ENCODE results near the gene FAM9C.
"Not testable (repeated sequence)": the region's sequence is repeated elsewhere in the genome, so short reads cannot be mapped to it uniquely, and the experiment has no call there.

FAM9C gene

DNA sequence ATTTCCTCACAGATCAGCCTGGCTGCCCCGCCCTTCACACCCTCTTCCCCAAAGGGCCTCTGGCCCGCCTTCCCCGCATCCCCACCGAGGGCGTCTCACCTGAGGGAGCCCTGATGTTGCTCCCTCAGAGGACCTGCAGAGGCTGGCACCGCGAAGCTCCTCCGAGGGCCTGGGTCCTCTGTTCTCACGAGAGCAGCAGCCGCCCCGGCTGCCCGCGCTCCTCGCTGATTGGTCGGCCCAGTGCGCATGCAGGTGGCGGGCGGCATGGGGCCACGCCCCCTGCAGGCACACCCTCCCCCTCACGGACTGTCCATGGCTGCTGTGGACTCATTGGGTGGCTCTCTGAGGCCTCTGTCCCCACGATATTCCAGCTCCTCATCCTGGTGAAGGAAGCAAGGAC, at the start of gene FAM9C:
Gene FAM9C (minus strand): TSS at position 180 of the 400 bp plus-strand sequence. CDS start 831 bp downstream, outside the sequence.
- no peak for DNase-seq

DNA sequence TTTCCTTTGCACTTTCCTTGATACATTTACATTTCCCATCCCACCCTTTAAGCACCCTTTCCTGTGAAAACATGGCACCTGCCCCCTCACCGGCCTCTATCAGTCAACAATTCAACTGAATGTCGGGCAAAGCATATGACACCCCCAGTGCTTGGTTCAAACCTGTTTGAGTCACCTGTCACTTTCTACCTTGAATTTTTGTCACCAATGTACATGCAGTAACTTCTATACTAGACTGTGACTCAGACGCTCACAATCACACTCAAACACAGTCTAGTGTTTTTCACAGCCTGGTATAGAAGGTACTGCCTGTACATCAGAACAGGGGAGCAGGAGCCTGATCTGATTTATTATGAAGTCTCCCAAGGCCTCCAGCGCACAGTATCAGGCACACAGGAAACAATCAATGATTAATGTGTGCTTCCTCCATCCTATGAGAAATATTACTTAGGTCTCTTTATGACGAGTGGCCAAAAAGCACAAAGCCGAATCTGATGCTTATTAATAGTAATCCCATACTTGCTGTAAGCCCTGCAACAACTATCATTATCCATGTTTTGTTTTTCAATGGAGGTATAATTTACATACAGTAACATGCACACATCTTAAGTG, 49.2 kb upstream of the FAM9C start:
- DNase-seq = no peak

DNA sequence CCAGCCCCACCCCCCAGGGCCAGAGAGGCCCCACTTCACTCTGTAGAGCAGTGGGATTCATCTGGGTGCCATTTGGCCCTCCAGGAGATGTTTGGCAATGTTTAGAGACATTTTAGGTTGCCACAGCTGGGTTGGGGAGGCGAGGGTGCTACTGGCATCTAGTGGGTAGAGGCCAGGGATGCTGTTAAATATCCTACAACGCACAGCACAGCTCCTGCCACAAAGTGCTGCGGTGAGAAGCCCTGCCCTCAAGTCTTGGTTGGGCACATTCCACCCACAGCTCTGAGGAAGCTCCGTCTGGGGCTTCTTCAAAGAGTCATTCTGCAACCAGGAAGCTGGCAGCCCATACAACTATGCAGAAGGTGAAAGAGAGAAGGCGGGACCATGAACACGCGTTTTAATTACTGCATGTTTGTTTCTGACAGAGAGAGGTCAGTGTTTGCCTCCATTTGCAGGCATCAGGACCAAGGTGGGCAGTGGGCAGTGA, 48.1 kb upstream of the FAM9C start:
- DNase-seq = peak; percentile 68 to 78

DNA sequence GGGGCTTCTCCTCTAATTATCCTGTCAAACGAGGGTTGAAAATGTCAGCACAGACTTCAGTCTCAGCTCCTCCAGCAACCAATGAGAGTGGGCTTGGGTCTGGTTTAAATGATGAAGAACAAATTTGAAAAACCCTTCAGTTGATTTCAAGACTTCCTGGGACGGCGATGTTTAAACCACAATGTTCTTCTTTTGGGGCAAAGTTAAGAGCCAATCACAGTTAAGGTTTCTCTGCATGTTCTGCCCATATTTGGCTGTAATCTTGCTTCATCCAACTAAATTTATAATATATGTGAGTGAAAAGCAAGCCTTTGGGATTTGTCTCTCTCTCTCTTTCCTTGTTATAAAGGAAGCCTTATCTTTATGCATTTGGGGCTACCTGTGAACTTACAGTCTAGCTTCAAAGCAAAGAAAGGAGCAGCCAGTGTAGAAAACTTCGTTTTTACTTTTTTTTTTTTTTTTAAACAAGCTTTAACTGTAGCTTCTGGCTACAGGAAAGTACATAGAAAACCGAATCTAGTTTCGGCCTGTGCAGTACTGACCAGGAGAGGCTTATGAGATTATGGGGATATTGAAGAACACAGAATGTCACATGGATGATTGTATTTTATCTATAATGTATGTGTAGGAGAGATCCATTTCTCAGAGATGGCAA, 46.8 kb upstream of the FAM9C start:
- no peak for DNase-seq

DNA sequence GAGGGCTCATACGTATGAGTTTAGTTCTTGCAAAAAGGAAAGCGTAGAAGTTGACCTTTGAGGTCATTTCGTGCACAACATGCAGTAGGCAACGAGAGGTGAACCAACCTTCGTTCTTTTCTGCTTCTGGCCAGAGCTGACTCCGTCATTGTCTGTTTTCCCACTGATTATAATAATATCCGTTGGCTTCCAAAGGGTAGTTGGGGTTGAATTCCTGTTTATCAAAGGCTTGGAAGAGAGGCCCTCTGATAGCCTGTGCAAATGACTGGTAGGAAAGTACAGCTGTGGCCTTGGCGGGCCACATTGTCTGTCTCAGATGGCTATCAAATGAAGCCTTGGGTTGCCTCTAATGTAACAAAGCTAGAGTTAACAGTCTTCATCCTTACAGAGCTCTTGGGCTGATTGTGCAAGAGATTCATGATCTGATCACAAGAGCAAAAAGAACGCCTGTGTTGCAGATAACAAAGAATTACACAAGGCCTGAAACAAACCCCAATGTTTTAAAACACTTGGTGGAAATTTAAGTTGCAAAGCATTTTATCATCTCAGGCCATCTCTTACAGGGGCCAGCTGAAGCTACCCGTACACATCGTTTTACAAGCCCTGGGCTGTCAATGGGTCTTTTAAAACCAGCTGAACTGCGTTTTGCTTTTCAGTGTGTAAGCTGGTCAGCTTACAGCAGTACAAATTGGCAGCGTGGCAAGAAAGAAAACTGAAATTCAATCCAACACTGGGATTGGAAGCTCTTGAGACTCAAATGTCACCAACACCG, 46.1 kb upstream of the FAM9C start:
- DNase-seq = no peak

DNA sequence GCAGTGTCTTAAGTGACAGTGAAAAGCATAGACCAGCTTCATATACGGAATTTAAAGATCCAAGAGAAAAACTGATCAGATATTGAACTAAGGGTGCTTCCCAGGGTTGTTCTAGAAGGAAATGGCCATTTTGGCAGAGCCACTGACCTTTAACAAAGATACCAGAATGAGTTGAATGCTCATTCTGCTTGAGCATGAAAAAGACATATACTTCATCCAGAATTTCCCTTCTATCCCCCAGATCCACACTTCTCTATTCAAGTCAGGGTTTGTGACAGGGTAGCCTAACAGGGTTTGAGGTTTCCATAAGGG, 45.6 kb upstream of the FAM9C start:
- DNase-seq = no peak

DNA sequence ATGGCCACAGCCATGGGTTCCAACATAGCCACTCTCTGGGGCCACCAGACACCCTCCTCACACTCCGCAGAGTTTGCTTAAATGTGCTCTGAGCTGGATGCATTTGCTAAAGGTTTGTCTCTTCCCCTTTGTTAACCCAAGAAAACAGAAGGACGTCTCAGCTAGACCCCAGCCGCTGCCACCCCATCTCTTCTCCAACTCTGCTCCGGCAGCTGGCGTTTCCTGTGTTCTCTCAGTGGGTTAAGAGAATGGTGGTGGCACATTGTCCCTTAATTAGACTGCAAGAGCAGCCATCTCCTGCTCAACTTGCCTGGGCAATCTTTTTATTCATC, 43.7 kb upstream of the FAM9C start:
- no peak for DNase-seq

DNA sequence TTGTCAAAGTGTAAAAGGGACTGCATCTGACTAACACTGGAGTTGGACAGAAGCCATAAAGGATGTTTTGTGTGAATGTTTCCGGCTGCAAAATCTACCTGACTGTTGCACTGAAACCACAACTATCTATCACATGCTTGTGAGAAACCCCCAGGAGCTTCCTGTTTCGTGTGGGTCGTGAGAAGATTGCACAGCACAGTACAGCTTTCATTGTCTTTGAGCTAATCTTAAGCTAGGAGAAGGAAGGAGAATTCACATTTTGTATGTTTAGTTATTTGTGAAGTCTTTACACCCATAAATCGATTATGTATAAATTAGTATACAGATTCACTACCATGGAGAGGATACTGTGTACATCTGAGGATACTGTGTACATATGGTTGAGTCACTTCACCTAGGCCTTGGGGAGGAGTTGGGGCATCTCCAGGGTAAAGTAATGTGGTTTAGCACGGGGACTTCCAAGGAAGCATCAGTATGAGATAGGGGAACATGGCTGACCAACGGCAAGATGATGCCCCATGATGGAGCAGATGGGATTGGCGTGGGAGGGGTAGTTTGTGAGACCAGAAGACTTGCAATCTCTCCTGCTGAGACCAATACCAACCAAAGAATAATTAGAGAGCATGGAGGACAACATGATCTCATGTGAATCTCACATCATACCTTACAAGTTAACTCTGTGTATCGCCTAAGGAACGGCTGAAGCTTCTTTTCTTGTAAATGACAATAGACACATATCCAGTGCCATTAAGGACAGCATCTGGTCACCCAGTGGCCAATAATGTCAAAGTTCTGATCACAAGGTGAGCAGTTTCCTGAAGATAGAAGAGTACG, 43.1 kb upstream of the FAM9C start:
- DNase-seq = peak in 1 of 2 experiments; percentile 66

DNA sequence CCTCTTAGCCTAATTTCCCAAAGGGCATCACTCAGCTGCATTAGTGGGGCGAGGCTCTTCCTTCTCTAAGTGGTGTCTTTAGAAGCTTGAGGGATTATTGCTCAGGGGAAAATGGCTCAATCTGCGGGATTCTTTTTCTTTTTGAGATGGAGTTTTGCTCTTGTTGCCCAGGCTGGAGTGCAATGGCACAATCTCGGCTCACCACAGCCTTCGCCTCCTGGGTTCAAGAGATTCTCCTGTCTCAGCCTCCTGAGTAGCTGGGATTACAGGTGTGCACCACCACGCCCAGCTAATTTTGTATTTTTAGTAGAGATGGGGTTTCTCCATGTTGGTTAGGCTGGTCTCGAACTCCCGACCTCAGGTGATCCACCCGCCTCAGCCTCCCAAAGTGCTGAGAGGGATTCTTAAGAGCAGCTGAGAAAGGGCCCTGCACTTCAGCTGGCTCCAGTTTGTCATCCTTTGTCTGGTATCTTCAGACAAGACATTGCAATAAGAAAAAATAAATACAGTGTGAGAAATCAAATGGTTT, 42.4 kb upstream of the FAM9C start:
- not testable (repeated sequence) for DNase-seq

DNA sequence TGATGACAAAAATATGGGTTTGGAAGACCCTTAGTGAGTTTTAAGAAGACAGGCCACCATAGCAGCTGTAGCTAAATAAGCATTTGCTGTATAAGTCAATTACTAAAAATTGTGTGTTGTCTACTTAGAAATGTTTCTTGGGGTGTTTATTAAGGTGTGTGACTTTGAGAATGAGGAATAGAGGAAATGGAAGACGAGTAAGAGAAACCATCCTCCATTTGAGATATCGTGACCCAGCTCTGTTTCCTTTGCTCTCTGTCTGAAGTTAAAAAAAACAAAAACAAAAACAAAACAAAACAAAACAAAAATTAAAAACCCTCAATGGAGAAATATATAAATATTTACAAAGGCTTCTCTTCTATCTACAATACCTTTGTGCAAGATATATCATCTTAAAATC, 41.7 kb upstream of the FAM9C start:
- no peak for DNase-seq

DNA sequence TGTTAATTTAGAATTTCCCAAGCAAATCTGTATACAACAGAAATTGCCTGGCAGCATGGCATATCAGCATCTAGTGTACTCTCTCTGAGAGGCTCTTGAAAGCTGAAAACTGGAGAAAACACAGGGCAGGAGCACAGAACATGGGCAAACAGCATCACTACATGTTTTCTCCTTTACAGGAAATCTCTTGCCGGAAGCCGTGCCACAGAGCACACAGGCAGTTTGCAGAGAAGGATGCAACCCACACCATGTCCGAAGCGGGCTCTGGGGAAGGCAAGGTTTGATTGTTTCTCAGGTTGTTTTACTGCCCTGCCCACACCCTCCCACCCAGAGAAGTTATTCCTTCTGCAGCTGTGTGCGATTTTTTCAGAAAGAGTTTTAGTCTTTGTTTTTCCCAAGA, 41.1 kb upstream of the FAM9C start:
- DNase-seq = peak in 1 of 2 experiments; percentile 49

DNA sequence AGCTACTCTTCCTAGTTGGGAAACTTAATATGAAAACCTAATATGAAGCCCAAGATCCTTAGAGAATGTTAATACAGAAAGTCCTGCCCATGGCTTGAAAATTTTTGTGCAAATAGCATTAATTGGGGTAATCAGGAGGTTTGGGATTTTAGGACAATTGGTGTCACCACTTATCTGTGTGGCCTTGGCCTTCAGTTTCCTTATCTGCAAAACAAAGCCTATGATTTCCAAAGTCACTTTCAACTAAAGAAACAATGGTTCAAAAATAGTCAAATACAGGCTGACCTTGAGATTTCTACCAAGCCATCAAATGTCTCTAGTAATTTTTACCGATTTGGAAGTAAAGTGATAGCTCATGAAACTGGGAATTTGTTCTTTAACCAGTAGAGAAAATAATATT, 40.2 kb upstream of the FAM9C start:
- DNase-seq = no peak

DNA sequence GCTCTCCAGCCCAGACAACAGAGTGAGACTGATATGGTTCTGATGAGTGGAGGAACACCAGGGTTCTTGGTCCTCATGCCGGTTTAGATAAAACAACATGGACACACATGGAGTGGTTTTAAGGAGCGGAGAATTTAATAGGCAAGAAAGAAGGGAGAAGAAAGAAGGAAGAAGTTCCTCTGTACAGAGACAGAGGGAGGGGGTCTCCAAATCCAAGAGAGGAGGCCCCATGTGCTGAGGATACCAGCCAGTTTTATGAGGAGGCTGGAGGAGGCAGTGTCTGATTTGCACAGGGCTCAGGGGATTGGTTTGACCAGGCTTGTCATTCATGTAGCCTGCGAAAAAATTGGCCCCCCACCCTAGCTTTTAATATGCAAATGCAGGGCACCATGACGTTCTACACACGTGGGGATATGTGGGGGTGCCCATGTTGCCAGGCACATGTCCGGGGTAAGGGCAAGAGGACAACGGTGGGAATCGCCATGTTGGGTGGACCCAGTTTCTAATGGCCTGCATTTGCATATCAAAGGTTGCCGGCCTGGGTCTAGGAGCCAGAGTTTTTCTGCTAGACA, 39.4 kb upstream of the FAM9C start:
- not testable (repeated sequence) for DNase-seq

DNA sequence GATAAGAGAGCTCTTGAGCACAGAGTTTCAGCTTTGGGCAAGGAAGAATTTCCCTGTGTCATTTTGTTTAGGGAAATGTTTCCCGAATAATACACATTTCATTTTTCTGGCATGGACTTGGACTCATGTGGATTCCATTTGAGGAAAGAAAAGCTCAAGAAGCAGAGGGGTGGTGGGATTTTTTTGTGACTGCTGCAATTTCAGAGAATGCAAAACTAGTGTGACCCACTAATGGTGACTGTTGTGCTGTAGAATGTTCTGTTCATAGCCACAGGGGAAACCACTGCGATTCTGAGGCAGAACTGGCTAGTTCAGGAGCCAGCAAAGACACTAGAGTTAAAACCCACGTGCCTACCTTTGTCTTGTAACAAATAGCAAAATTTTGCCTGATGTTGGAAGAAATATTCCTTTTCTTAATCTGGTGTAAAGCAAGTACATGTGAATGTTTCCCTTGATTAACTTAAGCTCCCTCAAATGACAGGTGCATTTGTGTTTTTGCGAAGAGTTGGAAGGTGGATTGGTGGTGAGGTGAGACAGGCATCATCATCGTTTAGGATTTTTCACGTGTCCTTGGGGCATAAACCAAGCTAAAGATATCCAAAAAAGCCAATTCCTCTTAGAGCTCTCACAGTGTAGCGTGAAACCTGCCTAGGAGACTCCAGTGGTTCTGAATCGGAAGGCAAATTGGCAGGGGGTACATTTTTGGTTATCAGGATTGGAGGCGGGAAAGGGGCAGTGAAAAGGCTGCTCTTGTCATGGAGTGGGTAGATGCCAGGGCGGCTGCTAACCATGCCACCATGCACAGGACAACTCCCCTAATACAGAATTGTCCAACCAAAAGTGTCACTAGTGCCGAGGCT, 38.0 kb upstream of the FAM9C start:
- no peak for DNase-seq

DNA sequence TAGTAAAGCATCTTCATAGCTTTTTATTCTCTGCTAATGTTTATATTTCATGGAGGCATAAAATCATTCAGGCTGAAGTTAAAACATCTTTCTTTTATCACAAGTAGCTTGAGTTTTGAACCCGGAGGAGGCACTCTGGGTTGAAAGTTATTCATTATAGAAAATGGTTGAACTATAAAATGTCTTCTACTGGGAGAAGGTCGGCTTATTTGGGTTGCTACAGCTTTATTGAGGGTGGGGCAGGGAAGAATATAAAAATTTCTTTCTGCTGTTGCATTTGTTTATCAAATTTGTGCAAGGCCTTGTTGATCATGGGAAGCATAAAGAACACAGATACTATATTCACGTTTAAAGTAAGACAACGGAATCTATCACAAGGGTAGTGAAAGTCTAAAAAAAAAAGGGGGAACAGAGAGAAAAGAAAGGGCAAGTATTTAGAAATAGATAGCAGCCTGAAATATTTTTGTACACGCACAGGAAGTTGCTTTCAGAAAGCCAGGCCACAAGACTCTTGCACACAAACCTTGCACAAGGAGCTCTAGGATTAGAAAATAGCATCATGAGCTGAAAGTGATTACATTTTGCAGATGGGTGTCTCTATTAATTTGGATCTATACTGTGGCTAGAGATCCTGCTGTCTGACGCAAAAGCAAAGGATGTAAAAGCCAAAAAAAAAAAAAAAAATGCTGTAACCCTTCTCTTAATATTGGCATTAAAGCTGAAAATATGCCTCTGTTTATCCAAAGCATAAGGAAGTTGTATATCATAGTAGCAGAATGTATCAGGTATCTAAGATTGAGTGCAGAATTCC, 37.2 kb upstream of the FAM9C start:
- DNase-seq = no peak

DNA sequence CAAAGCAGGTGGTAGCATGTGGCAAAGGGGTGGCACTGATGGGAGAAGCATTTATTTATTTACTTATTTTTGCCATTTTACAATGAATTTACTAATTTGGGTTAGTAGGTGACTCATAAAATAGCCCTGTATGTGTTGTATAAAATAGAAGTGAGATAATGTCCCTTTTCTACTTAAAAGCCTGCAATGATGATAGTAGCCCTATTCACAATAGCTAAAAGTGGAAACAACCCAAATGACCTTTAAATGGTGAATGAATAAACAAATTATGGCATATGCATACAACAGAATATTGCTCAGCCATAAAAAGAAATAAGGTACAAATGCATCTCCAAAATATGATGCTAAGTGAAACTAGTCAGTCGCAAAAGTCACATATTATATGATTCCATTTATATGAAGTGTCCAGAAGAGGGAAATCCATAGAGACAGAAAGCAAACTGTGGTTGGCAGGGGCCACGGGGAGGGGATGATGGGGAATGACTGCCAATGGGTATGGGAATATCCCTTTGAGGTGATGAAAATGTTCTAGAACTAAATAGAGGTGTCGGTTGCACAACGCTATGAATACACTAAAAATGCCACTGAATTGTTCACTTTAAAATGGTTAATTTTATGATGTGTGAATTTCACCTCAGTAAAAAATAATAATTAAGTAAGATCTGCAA, 35.8 kb upstream of the FAM9C start:
- no peak for DNase-seq

DNA sequence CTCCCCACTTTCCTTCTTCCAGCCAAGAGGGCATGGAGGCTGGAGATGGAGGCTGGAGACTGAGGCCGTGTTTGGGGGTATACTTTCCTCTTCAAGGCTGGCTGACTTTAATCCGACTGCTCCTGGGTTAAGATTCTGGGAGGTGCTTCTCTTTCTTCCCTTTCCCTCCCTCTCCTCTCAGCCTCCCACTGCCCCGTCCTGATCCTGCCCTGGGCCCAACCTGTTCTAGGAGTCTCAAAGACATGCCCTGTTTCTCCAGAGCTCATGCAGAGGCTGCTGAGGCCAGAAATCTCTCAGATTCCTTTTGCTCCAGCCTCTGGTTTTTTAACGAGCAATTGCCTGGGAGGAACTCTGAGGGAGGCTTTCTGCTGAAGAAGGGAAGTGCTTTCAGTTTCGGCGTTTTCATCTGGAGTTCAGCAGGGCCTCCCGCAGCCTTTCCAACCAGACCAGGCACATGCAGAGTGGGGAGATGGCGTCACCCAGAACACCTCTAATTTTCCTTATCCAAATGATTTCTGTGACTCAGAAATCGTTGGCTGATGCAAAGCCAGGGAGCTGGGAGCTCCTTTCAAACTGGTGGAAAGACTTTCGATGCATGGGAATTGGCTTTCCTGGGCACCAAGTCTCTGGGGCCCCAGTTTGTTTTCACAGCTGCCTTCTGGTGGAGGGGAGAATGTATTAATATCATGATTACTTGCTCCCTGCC, 34.5 kb upstream of the FAM9C start:
- no peak for DNase-seq

DNA sequence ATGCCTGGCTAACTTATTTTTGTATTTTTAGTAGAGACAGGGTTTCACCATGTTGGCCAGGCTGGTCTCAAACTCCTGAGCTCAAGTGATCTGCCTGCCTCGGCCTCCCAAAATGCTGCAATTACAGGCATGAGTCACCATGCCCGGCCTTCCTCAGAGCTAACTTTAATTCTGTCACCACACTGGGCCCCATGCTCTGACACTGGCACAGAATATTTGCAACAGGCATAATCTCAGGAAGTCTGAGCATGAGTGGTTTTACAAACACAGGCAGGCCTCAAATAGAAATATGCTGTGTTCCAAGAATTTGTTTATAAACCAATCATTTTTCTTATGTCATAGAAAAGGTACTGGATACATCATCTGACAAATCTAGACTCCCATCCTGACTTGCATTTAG, 32.7 kb upstream of the FAM9C start:
- DNase-seq = peak in 1 of 2 experiments; percentile 52

DNA sequence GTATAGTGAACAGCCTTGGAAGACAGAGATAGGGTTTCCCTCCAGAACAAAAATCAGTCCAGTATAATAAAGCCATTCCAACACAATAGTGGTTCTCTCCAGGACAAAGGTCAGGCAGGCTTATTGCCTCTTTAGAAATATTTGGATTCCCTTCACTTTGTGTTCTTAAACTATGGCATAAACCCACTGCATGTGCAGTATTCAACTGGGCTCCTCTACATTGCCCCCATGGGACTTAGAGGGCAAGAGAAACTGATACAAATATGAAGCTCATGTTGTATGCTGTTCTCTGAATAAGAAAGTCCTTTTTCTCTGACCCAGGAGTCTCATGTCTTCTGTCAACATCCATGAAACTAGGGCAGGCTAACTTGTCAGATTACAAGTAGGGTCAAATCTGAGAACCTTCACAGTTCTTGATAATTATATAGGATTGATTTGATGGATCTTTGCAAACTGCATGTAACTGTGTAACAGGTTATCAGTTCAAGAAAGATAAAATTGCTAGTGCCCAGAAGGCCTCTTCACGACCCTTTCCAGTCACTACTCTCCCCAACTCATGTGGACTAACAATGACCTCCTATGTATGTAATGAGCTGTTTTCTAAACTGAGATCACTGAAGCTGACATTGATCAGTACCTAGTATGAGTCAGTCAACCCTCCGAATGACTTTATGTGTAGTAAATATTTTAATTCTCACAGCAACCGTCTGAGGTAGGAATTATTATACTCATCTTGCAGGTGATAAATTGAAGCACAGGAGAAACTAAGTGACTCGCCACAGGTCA, 31.9 kb upstream of the FAM9C start:
- DNase-seq = no peak
